ENCODE results near the gene CD209.
A peak's percentile ranks its signal among the peaks of the same experiment; 100 is the strongest.
"Not testable (repeated sequence)": the region's sequence is repeated elsewhere in the genome, so short reads cannot be mapped to it uniquely, and the experiment has no call there.

Gene CD209

DNA sequence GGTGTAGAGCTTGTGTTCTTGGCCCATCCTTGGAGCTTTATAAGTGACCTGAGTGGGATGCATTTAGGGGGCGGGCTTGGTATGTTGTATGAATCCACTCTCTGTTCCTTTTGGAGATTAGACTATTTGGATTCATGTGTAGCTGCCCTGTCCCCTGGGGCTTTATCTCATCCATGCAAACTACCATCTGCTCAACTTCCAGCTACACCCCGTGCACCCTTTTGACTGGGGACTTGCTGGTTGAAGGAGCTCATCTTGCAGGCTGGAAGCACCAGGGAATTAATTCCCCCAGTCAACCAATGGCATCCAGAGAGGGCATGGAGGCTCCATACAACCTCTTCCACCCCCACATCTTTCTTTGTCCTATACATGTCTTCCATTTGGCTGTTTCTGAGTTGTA lies 21.8 kb upstream of the CD209 start:
- peak; percentile 82 for DNase-seq (ENCODE audit: low spot score)

DNA sequence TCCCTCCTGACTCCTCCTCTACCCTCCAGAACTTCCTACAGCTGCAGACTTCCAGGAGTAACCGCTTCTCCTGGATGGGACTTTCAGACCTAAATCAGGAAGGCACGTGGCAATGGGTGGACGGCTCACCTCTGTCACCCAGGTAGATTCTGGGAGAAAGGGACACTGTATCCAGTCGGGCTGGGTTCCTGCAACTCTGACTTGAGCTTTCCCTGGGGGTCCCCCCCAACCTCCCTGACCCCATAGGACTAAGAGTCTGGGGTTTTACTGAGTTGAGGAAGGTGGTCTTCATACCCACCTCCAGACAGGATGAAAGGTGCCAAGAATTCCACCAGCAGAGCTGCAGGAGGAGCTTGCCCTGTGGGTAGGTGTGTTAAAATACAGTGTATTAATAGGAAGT lies 20.2 kb upstream of the CD209 start:
- no peak for DNase-seq (ENCODE audit: low spot score)

- DNase-seq (ENCODE audit: low spot score) = no peak
Observed at GRCh38 chr19:7766535-7766934, 19.2 kb upstream of the CD209 start.

DNA sequence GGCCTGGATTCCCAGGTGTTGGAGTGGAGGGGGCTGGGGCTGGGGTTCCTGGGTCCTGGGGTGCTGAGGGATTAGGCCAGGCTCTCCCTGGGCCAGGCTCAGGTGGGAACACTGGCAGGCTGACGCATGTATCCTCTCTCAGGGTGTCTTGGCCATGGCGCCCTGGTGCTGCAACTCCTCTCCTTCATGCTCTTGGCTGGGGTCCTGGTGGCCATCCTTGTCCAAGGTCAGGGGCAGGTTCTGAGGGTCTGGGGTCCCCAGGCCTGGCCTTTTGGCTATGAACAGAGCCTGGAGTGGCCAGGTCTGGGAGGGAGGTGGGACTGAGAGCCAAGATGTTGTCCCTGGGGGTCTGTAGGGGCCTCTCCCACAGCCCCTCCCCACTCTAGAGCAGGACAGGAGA lies 17.7 kb upstream of the CD209 start:
- not testable (repeated sequence) for DNase-seq (ENCODE audit: low spot score)

DNA sequence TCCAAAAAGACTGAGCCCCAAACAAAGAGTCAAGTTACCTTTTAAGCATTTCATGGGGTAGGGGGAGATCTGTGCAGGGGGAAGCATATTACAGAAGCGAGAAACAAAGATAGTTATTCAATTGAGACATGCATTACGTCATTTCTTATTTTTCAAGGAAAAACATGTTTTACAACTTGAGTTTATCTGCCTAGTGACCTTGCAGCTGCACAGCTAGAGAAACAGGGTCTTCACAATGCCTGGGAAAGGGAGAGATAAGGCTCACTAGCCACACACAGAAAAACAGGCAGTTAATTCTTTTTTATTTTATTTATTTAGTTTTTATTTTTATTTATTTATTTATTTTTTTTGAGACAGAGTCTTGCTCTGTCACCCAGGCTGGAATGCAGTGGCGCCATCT lies 16.8 kb upstream of the CD209 start:
- DNase-seq (ENCODE audit: low spot score) = not testable (repeated sequence)

GRCh38 chr19:7763696-7764095 lies 16.4 kb upstream of the CD209 start:
- DNase-seq (ENCODE audit: low spot score) = no peak

DNA sequence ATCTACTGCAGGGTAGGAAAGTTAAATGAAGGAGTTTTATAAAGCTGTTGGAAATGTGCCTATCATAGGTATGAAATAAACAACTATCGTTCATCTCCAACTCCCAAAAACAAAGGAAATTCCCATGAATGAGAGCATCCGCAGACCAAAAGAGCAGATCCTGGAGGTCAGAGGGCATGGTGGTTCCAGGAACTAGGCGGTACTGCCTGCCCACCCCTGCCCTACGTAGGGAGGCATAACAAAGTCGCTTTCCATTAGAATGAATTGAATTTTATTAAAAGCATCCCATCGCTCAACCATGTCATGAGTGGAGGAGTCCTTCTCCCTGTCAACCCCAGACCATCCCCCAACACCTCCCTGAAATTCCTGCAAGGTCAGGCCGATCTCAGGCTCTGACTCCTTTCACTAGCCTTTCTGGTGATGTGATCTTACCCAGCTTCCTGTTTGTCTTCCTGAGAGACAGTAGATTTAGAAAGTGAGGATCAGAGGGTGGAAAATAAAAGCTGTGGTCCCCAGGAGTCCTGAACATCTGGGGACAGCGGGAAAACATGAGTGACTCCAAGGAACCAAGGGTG lies 15.5 kb upstream of the CD209 start, which contains the start of gene CLEC4M:
CLEC4M (plus strand) TSS at position 525 of the 575 bp plus-strand sequence; CDS start at position 549, 24 bp downstream.
- DNase-seq (ENCODE audit: low spot score) = no peak

DNA sequence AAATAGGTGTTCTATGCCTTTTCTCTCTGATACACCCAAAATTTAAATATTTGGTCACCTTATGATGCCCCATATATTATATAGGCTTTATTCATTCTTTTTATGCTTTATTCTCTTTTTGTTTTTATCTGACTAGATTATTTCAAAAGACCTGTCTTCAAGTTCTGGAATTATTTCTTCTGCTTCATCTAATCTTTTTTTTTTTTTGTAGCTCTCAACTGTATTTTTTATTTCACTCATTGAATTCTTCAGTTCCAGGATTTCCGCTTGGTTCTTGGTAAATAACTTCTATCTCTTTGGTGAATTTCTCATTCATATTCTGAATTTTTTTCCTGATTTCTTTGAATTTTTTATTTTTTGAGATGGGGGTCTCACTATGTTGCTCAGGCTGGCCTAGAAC lies 11.8 kb upstream of the CD209 start:
- DNase-seq (ENCODE audit: low spot score) = no peak

DNA sequence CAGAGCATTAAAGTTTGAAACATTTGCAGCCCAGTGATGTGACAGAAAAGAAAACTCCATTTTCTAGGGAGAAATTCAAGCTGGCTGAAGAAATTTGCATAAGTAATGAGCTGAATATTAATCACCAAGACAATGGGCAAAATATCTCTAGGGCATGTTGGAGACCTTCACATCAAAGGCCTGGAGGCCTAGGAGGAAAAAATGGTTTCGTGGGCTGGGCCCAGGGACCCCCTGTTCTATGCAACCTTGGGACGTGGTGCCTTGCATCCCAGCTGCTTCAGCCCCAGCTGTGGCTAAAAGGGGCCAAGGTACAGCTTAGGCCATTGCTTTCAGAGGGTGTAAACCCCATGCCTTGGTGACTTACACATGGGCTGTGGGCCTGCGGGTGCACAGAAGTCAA lies 10.0 kb upstream of the CD209 start:
- DNase-seq (ENCODE audit: low spot score) = no peak

- no peak for DNase-seq (ENCODE audit: low spot score)
Observed at GRCh38 chr19:7756258-7756657, 8.9 kb upstream of the CD209 start.

- no peak for DNase-seq (ENCODE audit: low spot score)
Observed at GRCh38 chr19:7751157-7751783, 3.9 kb upstream of the CD209 start.

DNA sequence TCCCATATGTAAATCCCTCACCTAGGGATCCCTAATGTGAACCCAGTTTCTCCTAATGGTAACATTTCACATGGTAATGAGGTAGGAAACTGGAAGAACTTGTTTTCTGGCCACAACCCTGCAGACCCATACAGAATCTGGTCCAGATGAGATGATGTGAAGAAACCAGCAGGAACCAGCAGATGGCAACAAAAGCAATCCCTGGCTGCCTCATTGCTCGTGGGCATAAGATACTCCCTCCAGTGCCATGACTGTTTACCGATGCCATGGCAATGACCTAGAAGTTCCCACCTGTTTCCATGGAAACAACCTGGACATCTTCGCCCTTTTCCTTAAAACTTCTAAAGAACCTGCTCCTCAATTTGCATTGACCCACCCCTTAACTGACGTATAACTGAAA lies 1.4 kb upstream of the CD209 start:
- DNase-seq (ENCODE audit: low spot score) = no peak

DNA sequence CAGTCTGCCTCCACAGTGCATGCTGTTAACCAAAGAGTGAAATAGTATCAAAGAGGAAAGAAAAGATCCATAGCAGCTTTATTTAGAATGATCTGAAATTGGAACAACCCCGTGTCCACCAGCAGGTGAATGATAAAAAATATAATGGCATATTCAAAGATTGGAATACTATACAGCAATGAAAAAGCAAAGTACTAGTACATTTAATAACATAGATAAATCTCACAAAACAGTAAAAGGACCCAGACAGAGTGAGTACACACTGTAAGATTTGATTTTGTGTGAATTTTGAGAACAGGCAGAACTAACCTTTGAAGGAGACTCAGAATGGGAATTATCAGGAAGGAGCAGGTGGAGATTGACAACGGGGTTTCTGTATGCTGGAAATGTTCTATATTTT lies 837 bp upstream of the CD209 start:
- DNase-seq (ENCODE audit: low spot score) = no peak

GRCh38 chr19:7746306-7746705 lies 1.0 kb downstream of the CD209 start:
- DNase-seq (ENCODE audit: low spot score) = not testable (repeated sequence)

DNA sequence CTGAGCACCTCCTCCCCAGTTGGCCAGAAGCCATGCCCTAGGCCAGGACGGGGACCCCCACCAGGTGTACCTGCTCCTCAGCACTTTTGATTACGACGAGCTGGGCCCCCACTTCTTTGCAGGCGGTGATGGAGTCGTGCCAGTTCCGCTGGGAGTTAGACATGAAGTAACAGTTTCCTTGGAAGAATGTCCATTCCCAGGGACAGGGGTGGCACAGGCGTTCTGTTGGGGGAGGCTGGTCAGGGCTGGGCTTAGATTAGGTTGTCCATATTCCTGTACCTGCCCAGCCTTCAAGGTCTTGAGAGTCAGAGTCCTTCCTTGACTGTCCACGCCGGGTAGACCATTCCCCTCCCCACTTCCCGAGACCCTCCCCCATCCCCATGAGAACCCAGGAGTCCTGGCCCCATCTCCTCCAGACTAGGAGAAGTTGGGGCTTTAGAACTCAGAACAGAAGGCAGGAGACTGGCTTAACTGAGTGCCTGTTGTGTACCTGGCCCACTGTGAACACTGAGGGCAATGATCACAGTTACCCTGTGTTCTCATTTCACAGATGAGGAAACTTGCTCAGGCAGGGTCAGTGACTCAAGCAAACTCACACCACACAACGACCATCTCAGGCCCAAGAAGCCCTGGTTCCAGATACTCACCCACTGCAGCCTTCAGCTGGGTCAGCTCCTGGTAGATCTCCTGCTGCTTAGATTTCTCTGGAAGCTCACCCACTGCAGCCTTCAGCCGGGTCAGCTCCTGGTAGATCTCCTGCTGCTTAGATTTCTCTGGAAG lies 2.3 kb downstream of the CD209 start:
- DNase-seq (ENCODE audit: low spot score) = no peak

DNA sequence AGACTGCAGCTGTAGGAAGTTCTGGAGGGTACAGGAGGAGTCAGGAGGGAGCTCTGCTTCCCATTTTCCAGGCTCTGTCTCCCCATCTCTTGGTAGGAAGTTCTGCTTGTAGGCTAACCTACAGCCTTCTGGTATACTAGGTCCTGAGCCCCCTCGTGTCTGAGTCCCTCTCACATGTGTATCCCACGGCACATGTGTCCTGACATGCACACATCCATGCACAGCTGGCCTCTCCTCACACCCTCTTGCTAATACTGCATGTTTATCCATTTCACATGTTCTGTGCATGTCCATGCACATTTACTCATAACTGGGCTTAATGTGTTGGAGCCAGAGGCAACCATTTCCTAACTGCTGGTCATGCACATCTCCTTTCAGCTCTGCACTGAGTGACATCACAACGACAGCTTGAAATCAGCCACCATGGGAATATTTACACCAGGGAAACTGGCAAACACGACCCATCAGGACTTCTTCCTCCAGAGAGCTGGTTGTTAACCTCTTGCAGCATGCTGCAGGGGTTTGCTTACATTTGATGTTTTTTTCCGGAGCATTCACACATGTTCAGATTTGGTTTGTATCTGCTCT lies 3.0 kb downstream of the CD209 start:
- no peak for DNase-seq (ENCODE audit: low spot score)

GRCh38 chr19:7743425-7743841 lies 3.9 kb downstream of the CD209 start:
- no peak for DNase-seq (ENCODE audit: low spot score)

DNA sequence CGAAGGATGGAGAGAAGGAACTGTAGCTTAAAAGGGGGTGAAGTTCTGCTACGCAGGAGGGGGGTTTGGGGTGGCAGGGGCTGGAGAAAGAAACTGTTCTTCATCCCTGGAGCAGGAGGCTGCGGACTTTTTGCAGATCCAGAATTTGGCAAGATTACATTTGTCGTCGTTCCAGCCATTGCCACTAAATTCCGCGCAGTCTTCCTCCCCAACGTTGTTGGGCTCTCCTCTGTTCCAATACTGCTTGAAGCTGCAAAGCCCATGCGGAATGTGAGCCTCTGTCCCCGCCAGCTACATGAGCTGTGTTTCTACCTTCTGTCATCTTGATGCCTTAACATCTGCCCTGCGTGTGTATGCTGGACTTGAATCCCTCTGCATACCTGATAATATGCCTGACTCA lies 4.3 kb downstream of the CD209 start:
- peak; percentile 48 for DNase-seq (ENCODE audit: low spot score)

GRCh38 chr19:7742575-7742974 lies 4.8 kb downstream of the CD209 start:
- DNase-seq (ENCODE audit: low spot score) = peak; percentile 72

GRCh38 chr19:7740682-7741054 lies 6.7 kb downstream of the CD209 start:
- no peak for DNase-seq (ENCODE audit: low spot score)

- DNase-seq (ENCODE audit: low spot score) = no peak
Observed at GRCh38 chr19:7739801-7740681, 7.3 kb downstream of the CD209 start.

DNA sequence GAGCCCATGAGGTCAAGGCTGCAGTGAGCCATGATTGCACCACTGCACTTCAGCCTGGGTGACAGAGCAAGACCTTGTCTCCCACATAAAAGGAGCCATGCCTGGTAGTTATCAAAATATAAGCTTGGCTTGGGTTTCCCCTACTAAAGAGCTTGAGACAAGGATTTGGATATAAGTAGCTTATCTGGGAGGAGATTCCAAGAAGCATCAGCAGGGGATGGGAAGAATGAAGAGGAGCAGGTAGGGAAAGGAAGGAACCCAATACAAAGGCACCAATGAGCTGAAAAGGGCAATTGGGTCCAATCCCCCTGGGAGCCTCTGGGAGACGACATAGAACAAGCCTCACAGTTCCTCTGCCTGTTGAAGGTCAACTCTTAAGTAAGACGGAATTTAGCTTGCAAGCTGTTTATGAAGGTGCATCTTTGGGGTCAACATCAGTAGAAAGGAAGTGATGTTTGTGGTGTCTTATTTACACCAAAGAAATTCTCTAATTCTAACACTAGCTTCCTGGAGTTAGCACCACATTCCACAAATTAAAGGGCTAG lies 8.1 kb downstream of the CD209 start:
- DNase-seq (ENCODE audit: low spot score) = peak; percentile 65
